WTC11 (cell line): ENCODE measurements around the gene EDARADD.

Experiments
- ATF6 ChIP-seq: sonication (generic); formaldehyde crosslinking; IDR thresholded peaks from 2 replicates; pipeline ENCODE4 v1.8.1; 2023; ENCODE audit warnings: mild to moderate bottlenecking, missing genetic modification reagents
- CTCF ChIP-seq: fragments of 200-600 bp; IDR thresholded peaks from 2 replicates; pipeline ENCODE4 v1.8.0; 2022; ENCODE audit warnings: antibody characterized with exemption
- E2F1 ChIP-seq: sonication (generic); formaldehyde crosslinking; IDR thresholded peaks from 2 replicates; pipeline ENCODE4 v1.8.0; 2022; ENCODE audit warnings: mild to moderate bottlenecking, missing genetic modification reagents
- E2F5 ChIP-seq: sonication (generic); formaldehyde crosslinking; IDR thresholded peaks from 2 replicates; pipeline ENCODE4 v1.8.1; 2022; ENCODE audit warnings: mild to moderate bottlenecking, moderate library complexity, missing genetic modification reagents
- FOXK1 ChIP-seq: sonication (generic); formaldehyde crosslinking; IDR thresholded peaks from 2 replicates; pipeline ENCODE4 v1.8.0; 2022; ENCODE audit warnings: mild to moderate bottlenecking, moderate library complexity, missing genetic modification reagents
- MAX ChIP-seq: sonication (generic); formaldehyde crosslinking; IDR thresholded peaks from 2 replicates; pipeline ENCODE4 v1.8.0; 2022; ENCODE audit warnings: mild to moderate bottlenecking, missing genetic modification reagents
- MYBL2 ChIP-seq: sonication (generic); formaldehyde crosslinking; IDR thresholded peaks from 2 replicates; pipeline ENCODE4 v1.8.1; 2023; ENCODE audit warnings: mild to moderate bottlenecking, moderate library complexity, missing genetic modification reagents
- PRDM15 ChIP-seq: sonication (generic); formaldehyde crosslinking; IDR thresholded peaks from 2 replicates; pipeline ENCODE4 v1.8.0; 2022; ENCODE audit warnings: missing genetic modification reagents
- RELA ChIP-seq: sonication (generic); formaldehyde crosslinking; IDR thresholded peaks from 2 replicates; pipeline ENCODE4 v1.8.1; 2022; ENCODE audit warnings: missing genetic modification reagents, mild to moderate bottlenecking, borderline replicate concordance
- SMAD4 ChIP-seq: sonication (generic); formaldehyde crosslinking; IDR thresholded peaks from 2 replicates; pipeline ENCODE4 v1.8.0; 2022; ENCODE audit warnings: mild to moderate bottlenecking, missing genetic modification reagents
- ZNF532 ChIP-seq: fragments of 250-450 bp; sonication (Bioruptor Pico); IDR thresholded peaks from 2 replicates; pipeline ENCODE4 v1.9.0; 2021; ENCODE audit warnings: mild to moderate bottlenecking, borderline replicate concordance

- TF ChIP-seq MAX (CRISPR knock-in tag) (no peak), RELA (CRISPR knock-in tag) (no peak), CTCF (no peak), ATF6 (CRISPR knock-in tag) (no peak), ZNF532 (no peak), PRDM15 (CRISPR knock-in tag) (no peak), SMAD4 (no peak), MYBL2 (CRISPR knock-in tag) (no peak), E2F1 (CRISPR knock-in tag) (no peak), FOXK1 (CRISPR knock-in tag) (no peak), E2F5 (CRISPR knock-in tag) (no peak)
Measured at GRCh38 chr1:236472850-236473788, 79.0 kb downstream of the EDARADD start.
